ENCODE data around the gene HEY2. TPM values are rescaled to one million over a fixed set of nuclear protein-coding genes. Genes with fewer than 3 reads are reported as not detected.
A peak's percentile ranks its signal among the peaks of the same experiment; 100 is the strongest.

The HEY2 gene
- polyA plus RNA-seq, 3 donors from 2014 or later, result 0.72 to 2.1 (median 0.76) TPM

DNA sequence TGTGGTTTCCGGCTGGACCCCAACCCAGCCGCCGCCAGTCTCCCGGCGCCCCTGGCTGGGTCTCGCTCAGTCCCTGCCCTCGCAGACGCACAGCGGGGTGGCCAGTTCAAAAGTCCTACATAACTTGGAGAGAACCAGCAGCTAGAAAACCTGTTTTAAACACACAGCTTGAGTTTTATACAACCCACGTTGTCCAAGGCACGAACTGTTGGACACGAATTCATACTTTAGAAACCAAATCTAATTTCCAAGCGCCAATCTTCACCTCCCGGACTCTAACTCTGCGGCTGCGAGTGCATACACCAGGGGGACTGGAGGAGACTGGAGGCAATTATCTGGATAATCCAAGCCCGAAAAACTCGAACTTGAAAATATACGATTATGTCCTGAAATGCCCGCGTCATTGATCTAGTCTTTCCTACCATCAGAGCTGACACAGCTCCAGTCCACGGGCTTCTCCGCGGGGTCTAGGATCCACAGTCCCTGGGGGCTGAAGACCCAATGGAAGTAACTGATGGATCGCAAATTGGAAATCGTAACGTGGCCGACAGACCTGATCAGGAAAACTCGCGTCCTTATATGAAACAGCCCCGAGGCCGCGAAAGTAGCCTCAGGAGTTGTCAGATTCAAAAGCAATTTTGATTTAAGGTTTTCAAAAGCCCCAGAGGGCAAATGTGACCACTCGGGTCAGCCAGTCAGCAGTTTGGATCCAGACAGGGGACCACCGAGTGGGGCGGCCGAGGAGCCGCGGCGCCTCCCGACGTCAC lies 843 bp upstream of the HEY2 start:
- Mint-ChIP-seq H3K27ac (peak overlapping the region; percentile 57 to 94 (median 91)), H3K4me3 (peak overlapping the region; percentile 90 to 96 (median 93)), H3K27me3 (ENCODE audit: low read depth in 3 of 3) (peaks cover 17 to 31% (median 29%) of the 10 kb centered on the region in 3 donors), H3K9me3 (no peaks in the 10 kb centered on the region), H3K36me3 (no peaks in the 10 kb centered on the region), H3K4me1 (peaks cover 34 to 50% of the 10 kb centered on the region in 2 donors)
- peak in 2 of 3 donors; percentile 23 to 26 for DNase-seq

GRCh38 chr6:125749865-125750691 lies 646 bp downstream of the HEY2 start:
- peak; percentile 22 to 26 (median 26) for DNase-seq
- Mint-ChIP-seq H3K36me3 (no peaks in the 10 kb centered on the region), H3K27me3 (ENCODE audit: low read depth in 3 of 3) (peaks cover 15 to 31% (median 30%) of the 10 kb centered on the region in 3 donors), H3K4me3 (peak overlapping the region; percentile 89 to 96 (median 95)), H3K9me3 (no peaks in the 10 kb centered on the region), H3K27ac (peak overlapping the region; percentile 74 to 93 (median 90)), H3K4me1 (peaks cover 34 to 50% of the 10 kb centered on the region in 2 donors)

DNA sequence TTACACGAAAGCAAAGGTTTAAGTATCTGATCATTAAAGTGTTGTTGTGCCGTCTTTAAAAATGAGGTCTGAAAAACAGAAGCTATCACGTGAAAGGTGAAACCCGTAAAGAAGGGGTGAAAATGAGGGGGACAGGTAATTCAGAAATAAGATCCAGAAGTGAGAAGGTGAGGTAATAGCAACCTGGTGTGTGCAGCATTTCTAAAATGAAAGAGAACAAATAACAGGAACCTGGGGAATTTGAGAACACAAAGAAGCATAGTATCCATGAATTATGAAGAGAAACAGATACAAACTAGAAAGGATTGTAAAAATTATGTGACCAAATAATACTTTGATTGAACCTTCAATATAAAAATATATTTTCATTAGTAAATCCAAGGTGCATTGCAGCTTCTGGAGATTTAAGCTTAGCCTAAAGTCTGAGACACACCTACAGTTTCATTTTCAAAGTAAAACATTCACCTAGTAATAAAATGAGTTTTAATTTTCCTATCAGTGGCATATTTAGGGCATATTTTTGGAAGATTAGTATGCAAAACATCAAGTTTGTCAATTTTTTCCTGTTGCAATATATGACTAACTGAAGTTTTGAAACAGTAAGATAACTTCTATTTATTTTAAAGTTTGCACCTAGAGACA lies 1.4 kb downstream of the HEY2 start:
- no peaks in the 10 kb centered on the region for H3K9me3 Mint-ChIP-seq
- H3K27me3 Mint-ChIP-seq (ENCODE audit: low read depth in 3 of 3), result peaks cover 15 to 31% (median 30%) of the 10 kb centered on the region in 3 donors
- no peak for DNase-seq
- H3K4me1 Mint-ChIP-seq, result peaks cover 32 to 50% of the 10 kb centered on the region in 2 donors
- H3K27ac Mint-ChIP-seq, result peak overlapping the region in 5 of 6 donors; percentile 80 to 93 (median 92)
- H3K36me3 Mint-ChIP-seq, result no peaks in the 10 kb centered on the region
- peak overlapping the region; percentile 89 to 96 (median 95) for H3K4me3 Mint-ChIP-seq

- Mint-ChIP-seq H3K9me3 (no peaks in the 10 kb centered on the region), H3K4me1 (peaks cover 26 to 44% of the 10 kb centered on the region in 2 donors), H3K27ac (peak overlapping the region in 1 of 6 donors; percentile 48), H3K4me3 (no peak overlapping the region), H3K27me3 (ENCODE audit: low read depth in 3 of 3) (peaks cover 15 to 30% (median 27%) of the 10 kb centered on the region in 3 donors), H3K36me3 (no peaks in the 10 kb centered on the region)
- no peak for DNase-seq
These were observed 2.0 kb downstream of the HEY2 start for GRCh38 chr6:125751334-125751916.

GRCh38 chr6:125752773-125753172 lies 3.3 kb downstream of the HEY2 start:
- no peaks in the 10 kb centered on the region for H3K9me3 Mint-ChIP-seq
- no peaks in the 10 kb centered on the region for H3K36me3 Mint-ChIP-seq
- no peak overlapping the region for H3K27ac Mint-ChIP-seq
- H3K27me3 Mint-ChIP-seq (ENCODE audit: low read depth in 3 of 3), result peaks cover 11 to 23% (median 16%) of the 10 kb centered on the region in 3 donors
- peaks cover 20 to 32% of the 10 kb centered on the region in 2 donors for H3K4me1 Mint-ChIP-seq
- DNase-seq, result no peak
- H3K4me3 Mint-ChIP-seq, result no peak overlapping the region

GRCh38 chr6:125753218-125753936 lies 3.9 kb downstream of the HEY2 start:
- Mint-ChIP-seq H3K36me3 (no peaks in the 10 kb centered on the region), H3K4me3 (no peak overlapping the region), H3K9me3 (no peaks in the 10 kb centered on the region), H3K27me3 (ENCODE audit: low read depth in 3 of 3) (peaks cover 11 to 20% (median 16%) of the 10 kb centered on the region in 3 donors), H3K4me1 (peaks cover 19 to 29% of the 10 kb centered on the region in 2 donors), H3K27ac (peak overlapping the region in 1 of 6 donors; percentile 28)
- DNase-seq, result peak; percentile 28 to 38 (median 28)

DNA sequence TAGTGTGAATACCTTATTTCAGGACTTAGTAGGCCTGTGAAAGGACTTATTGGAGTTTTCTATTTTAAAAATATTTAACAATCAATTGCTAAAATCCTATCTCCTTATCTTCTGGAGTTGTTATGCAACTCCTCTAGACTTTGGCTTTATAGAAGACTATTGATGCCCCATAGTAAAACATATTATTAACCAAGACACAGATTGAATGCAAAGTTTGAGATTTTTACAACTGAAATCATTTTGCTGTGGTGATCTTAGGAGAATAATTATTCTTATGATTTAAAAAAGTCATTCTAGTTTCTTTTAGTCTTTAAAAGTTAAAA lies 4.5 kb downstream of the HEY2 start:
- H3K4me1 Mint-ChIP-seq, result peaks cover 14 to 24% of the 10 kb centered on the region in 2 donors
- H3K27ac Mint-ChIP-seq, result no peak overlapping the region
- no peak for DNase-seq
- peaks cover 8 to 15% (median 13%) of the 10 kb centered on the region in 3 donors for H3K27me3 Mint-ChIP-seq (ENCODE audit: low read depth in 3 of 3)
- H3K9me3 Mint-ChIP-seq, result no peaks in the 10 kb centered on the region
- H3K4me3 Mint-ChIP-seq, result no peak overlapping the region
- H3K36me3 Mint-ChIP-seq, result peaks cover 0 to under 1% (median 0%) of the 10 kb centered on the region in 3 donors

GRCh38 chr6:125754566-125754965 lies 5.1 kb downstream of the HEY2 start:
- H3K27me3 Mint-ChIP-seq (ENCODE audit: low read depth in 3 of 3), result peaks cover 9 to 15% (median 10%) of the 10 kb centered on the region in 3 donors
- H3K36me3 Mint-ChIP-seq, result peaks cover 0 to 6% (median 0%) of the 10 kb centered on the region in 3 donors

DNA sequence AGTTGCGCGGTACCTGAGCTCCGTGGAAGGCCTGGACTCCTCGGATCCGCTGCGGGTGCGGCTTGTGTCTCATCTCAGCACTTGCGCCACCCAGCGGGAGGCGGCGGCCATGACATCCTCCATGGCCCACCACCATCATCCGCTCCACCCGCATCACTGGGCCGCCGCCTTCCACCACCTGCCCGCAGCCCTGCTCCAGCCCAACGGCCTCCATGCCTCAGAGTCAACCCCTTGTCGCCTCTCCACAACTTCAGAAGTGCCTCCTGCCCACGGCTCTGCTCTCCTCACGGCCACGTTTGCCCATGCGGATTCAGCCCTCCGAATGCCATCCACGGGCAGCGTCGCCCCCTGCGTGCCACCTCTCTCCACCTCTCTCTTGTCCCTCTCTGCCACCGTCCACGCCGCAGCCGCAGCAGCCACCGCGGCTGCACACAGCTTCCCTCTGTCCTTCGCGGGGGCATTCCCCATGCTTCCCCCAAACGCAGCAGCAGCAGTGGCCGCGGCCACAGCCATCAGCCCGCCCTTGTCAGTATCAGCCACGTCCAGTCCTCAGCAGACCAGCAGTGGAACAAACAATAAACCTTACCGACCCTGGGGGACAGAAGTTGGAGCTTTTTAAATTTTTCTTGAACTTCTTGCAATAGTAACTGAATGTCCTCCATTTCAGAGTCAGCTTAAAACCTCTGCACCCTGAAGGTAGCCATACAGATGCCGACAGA lies 9.9 kb downstream of the HEY2 start:
- Mint-ChIP-seq H3K9me3 (no peaks in the 10 kb centered on the region), H3K27ac (no peak overlapping the region), H3K4me1 (no peaks in the 10 kb centered on the region), H3K4me3 (peak overlapping the region in 1 of 5 donors; percentile 59), H3K27me3 (ENCODE audit: low read depth in 3 of 3) (peaks cover 2 to 10% (median 4%) of the 10 kb centered on the region in 3 donors), H3K36me3 (peaks cover 0 to 15% (median 6%) of the 10 kb centered on the region in 3 donors)
- DNase-seq, result no peak

More at GRCh38 chr6:125754566-125754965, 5.1 kb downstream of the HEY2 start:
- no peak for DNase-seq
- Mint-ChIP-seq H3K27ac (no peak overlapping the region), H3K9me3 (no peaks in the 10 kb centered on the region), H3K4me3 (no peak overlapping the region), H3K4me1 (peaks cover 14 to 23% of the 10 kb centered on the region in 2 donors)

DNA sequence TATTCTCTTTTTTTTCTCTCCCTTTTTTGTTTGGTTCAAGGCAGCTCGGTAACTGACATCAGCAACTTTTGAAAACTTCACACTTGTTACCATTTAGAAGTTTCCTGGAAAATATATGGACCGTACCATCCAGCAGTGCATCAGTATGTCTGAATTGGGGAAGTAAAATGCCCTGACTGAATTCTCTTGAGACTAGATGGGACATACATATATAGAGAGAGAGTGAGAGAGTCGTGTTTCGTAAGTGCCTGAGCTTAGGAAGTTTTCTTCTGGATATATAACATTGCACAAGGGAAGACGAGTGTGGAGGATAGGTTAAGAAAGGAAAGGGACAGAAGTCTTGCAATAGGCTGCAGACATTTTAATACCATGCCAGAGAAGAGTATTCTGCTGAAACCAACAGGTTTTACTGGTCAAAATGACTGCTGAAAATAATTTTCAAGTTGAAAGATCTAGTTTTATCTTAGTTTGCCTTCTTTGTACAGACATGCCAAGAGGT lies 10.6 kb downstream of the HEY2 start:
- Mint-ChIP-seq H3K9me3 (no peaks in the 10 kb centered on the region), H3K27ac (no peak overlapping the region), H3K4me1 (no peaks in the 10 kb centered on the region), H3K36me3 (peaks cover 0 to 15% (median 6%) of the 10 kb centered on the region in 3 donors), H3K27me3 (ENCODE audit: low read depth in 3 of 3) (peaks cover 2 to 8% (median 4%) of the 10 kb centered on the region in 3 donors), H3K4me3 (no peak overlapping the region)
- DNase-seq, result no peak

DNA sequence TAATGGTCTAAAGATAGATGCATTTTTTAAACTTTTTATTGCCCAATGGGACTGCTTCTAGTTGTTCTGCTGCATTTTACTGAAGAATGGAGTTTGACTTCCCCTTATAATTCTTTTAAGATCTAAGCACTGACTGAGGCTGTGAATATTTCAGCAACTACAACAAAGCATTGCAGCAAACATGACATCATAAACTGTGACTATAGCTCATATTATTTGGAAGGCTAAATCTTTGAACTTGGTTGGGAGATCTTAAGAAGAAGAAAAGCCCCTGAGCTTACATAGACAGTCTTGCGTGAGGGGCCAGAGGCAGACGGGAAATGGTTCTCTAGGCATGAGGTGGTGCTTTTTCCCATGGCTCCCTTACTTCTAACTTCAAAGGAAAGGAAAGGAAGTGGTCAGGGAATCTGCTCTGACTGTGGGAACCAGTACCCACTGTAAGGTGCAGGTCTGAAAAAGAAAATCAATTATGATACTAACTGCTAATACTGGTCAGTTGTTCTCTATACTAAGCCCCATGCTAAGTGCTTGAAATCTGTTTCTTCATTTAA lies 14.8 kb downstream of the HEY2 start:
- H3K9me3 Mint-ChIP-seq, result no peaks in the 10 kb centered on the region
- no peak overlapping the region for H3K4me3 Mint-ChIP-seq
- peaks cover 4 to 8% (median 5%) of the 10 kb centered on the region in 3 donors for H3K27me3 Mint-ChIP-seq (ENCODE audit: low read depth in 3 of 3)
- H3K36me3 Mint-ChIP-seq, result peaks cover 0 to 12% (median 8%) of the 10 kb centered on the region in 3 donors
- no peak for DNase-seq
- H3K4me1 Mint-ChIP-seq, result no peaks in the 10 kb centered on the region
- no peak overlapping the region for H3K27ac Mint-ChIP-seq

- Mint-ChIP-seq H3K27ac (no peak overlapping the region), H3K4me1 (peaks cover 0 to 2% of the 10 kb centered on the region in 2 donors), H3K9me3 (no peaks in the 10 kb centered on the region), H3K27me3 (ENCODE audit: low read depth in 3 of 3) (peaks cover 2 to 10% (median 4%) of the 10 kb centered on the region in 3 donors), H3K4me3 (no peak overlapping the region), H3K36me3 (peaks cover 0 to 4% (median 4%) of the 10 kb centered on the region in 3 donors)
- DNase-seq, result no peak
These were observed 16.5 kb downstream of the HEY2 start for GRCh38 chr6:125765944-125766343.

Data from immature natural killer cell (primary cell).